Breast epithelium (tissue), 4 donors: ENCODE results near the gene FBXO30. TPM values are rescaled to one million over a fixed set of nuclear protein-coding genes. Genes with fewer than 3 reads are reported as not detected.
A peak's percentile ranks its signal among the peaks of the same experiment; 100 is the strongest.

Experiments
- DNase-seq, 2 donors: peaks; one replicate each; pipeline ENCODE4 v3.0.0-alpha.2; 2019; ENCODE audit warnings: low spot score in 2 of 2
- H3K27ac ChIP-seq, 2 donors: fragments of 200-600 bp; sonication (generic) in 1 of 2; one replicate each; pipeline ENCODE4 v1.5.1; 2016 to 2019; ENCODE audit warnings: mild to moderate bottlenecking in 1 of 2
- H3K27me3 ChIP-seq, 2 donors: fragments of 200-600 bp; sonication (generic) in 1 of 2; one replicate each; pipeline versions ENCODE4 v1.5.1 to v1.6.0; 2017 to 2019; ENCODE audit warnings: control low read depth in 1 of 2, mild to moderate bottlenecking in 1 of 2
- H3K36me3 ChIP-seq: fragments of 200-600 bp; one replicate; pipeline ENCODE4 v1.5.1; 2019
- H3K4me1 ChIP-seq, 2 donors: fragments of 200-600 bp; sonication (generic); one replicate each; pipeline ENCODE4 v1.5.1; 2016 to 2019; ENCODE audit warnings: control low read depth in 1 of 2
- H3K4me3 ChIP-seq, 3 donors: fragments of 200-600 bp; sonication (generic); 1 replicate in 2 of 3; 2 replicates in 1 of 3; pipeline ENCODE4 v1.5.1; 2016 to 2019; ENCODE audit warnings: mild to moderate bottlenecking in 3 of 3, moderate library complexity in 2 of 3
- H3K9me3 ChIP-seq, 2 donors: fragments of 200-600 bp; sonication (generic) in 1 of 2; one replicate each; pipeline ENCODE4 v1.5.1; 2016 to 2019; ENCODE audit warnings: control low read depth in 1 of 2
- POLR2A ChIP-seq: fragments of 450-650 bp; IDR thresholded peaks from one replicate; pipeline ENCODE4 v1.6.1; 2016; ENCODE audit warnings: antibody characterized with exemption, mild to moderate bottlenecking, moderate library complexity
- POLR2AphosphoS5 ChIP-seq, 3 donors: sonication (generic); formaldehyde crosslinking; IDR thresholded peaks; one replicate each; pipeline ENCODE4 v1.6.1; 2017; ENCODE audit warnings: antibody characterized with exemption in 3 of 3
- intact Hi-C: fragments of 100-400 bp; cut with DNase I; formaldehyde crosslinking; loops from one replicate; pipeline ENCODE4 v1.15.1; 2023; ENCODE audit warnings: low total_unique reads
- total RNA-seq, 3 donors: library from RNA; depleted of rRNA; stranded (reverse); fragments of >200 nt; gene quantifications; one replicate each; pipeline ENCODE4 v1.1.0, GENCODE V29; 2016
- TF ChIP-seq, protein P1 (sequence below), 3 donors: fragments of 450-650 bp; IDR thresholded peaks; one replicate each; pipeline ENCODE4 v1.5.1; 2016 to 2017; ENCODE audit warnings: antibody characterized with exemption in 3 of 3, mild to moderate bottlenecking in 3 of 3, moderate library complexity in 3 of 3

Gene FBXO30
- total RNA-seq, 3 donors from 2014 or later: 8.0 to 11.7 (median 8.2) TPM

DNA sequence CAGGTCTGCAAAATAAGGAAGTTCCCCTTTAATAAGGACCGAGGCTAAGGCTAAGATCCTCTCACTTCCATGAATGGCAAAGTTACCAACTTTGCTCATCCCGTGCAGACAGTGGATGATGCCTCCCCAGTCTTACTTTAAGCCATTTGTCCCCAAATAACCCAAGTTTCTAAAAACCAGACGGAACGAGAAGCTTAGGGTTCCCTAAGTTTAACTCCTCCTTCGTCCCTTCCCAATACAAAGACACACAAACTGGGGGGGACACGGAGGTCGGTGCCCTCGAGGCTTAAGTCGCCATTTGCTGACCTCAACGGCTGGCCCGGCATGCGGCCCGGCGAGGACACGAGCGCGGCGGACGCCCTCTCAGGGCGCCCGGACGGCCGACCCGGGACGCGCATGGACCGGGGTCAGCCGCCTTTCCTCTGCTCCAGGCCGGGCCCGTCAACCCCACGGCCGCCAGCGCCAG, 527 bp downstream of the FBXO30 start:
- Histone ChIP-seq H3K4me1 (peaks cover 0 to 5% of the 10 kb centered on the region in 2 donors), H3K27me3 (no peaks in the 10 kb centered on the region), H3K36me3 (no peaks in the 10 kb centered on the region), H3K27ac (peak overlapping the region; percentile 92 to 94), H3K9me3 (no peaks in the 10 kb centered on the region), H3K4me3 (peak overlapping the region; percentile 66 to 81 (median 80))
- intact Hi-C loops: no loop called here
- DNase-seq: no peak
- TF ChIP-seq POLR2AphosphoS5 (IDR thresholded peaks at IDR 0.05) (peak in 1 of 3 donors; percentile 23), POLR2A (no peak)
- TF ChIP-seq, protein P1, sequence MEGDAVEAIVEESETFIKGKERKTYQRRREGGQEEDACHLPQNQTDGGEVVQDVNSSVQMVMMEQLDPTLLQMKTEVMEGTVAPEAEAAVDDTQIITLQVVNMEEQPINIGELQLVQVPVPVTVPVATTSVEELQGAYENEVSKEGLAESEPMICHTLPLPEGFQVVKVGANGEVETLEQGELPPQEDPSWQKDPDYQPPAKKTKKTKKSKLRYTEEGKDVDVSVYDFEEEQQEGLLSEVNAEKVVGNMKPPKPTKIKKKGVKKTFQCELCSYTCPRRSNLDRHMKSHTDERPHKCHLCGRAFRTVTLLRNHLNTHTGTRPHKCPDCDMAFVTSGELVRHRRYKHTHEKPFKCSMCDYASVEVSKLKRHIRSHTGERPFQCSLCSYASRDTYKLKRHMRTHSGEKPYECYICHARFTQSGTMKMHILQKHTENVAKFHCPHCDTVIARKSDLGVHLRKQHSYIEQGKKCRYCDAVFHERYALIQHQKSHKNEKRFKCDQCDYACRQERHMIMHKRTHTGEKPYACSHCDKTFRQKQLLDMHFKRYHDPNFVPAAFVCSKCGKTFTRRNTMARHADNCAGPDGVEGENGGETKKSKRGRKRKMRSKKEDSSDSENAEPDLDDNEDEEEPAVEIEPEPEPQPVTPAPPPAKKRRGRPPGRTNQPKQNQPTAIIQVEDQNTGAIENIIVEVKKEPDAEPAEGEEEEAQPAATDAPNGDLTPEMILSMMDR (IDR thresholded peaks at IDR 0.05): no peak

GRCh38 chr6:145813285-145814034, 1.1 kb downstream of the FBXO30 start:
- Histone ChIP-seq H3K27me3 (no peaks in the 10 kb centered on the region), H3K4me3 (peak overlapping the region; percentile 66 to 81 (median 80)), H3K9me3 (no peaks in the 10 kb centered on the region), H3K27ac (peak overlapping the region; percentile 92 to 94), H3K36me3 (no peaks in the 10 kb centered on the region), H3K4me1 (peaks cover 0 to 5% of the 10 kb centered on the region in 2 donors)
- no peak for DNase-seq
- intact Hi-C loops: no loop called here
- no peak for TF ChIP-seq POLR2A
- TF ChIP-seq, protein P1 (IDR thresholded peaks at IDR 0.05): no peak
- no peak for TF ChIP-seq POLR2AphosphoS5 (IDR thresholded peaks at IDR 0.05)

GRCh38 chr6:145811741-145812140, 2.9 kb downstream of the FBXO30 start:
- H3K4me3 ChIP-seq: no peak overlapping the region
- intact Hi-C loops: no loop called here
- H3K4me1 ChIP-seq: peaks cover 0 to 5% of the 10 kb centered on the region in 2 donors

DNA sequence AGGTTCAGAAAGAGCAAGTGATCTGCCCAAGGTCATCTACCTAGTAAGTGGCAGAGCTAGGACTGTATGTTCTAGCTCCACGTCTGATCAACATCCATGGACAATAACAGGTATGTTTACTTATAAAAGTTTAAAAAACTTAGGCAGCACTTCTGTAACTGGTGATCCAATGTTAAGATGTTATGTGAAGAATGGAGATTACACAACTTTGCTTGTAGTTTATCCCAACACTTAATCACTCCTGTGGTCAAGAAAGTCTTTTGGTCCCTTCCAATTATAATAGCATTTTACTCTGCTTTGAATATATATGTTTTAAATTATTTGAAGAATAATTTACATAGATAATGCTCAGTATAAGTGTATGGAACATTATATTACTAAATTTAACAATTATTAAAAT, 4.8 kb downstream of the FBXO30 start:
- TF ChIP-seq POLR2AphosphoS5 (IDR thresholded peaks at IDR 0.05) (no peak), POLR2A (no peak)
- TF ChIP-seq, protein P1 (IDR thresholded peaks at IDR 0.05): no peak
- peaks cover 0 to 5% of the 10 kb centered on the region in 2 donors for H3K4me1 ChIP-seq
- intact Hi-C loops: no loop called here
- no peak overlapping the region for H3K27ac ChIP-seq
- no peak overlapping the region for H3K4me3 ChIP-seq
- H3K36me3 ChIP-seq: no peaks in the 10 kb centered on the region
- H3K27me3 ChIP-seq: no peaks in the 10 kb centered on the region
- DNase-seq: no peak
- H3K9me3 ChIP-seq: no peaks in the 10 kb centered on the region

More at GRCh38 chr6:145811741-145812140, 2.9 kb downstream of the FBXO30 start:
- no peak for TF ChIP-seq POLR2AphosphoS5 (IDR thresholded peaks at IDR 0.05)
- TF ChIP-seq, protein P1 (IDR thresholded peaks at IDR 0.05): no peak
- TF ChIP-seq POLR2A: no peak
- no peaks in the 10 kb centered on the region for H3K9me3 ChIP-seq
- DNase-seq: no peak
- H3K36me3 ChIP-seq: no peaks in the 10 kb centered on the region
- no peak overlapping the region for H3K27ac ChIP-seq
- H3K27me3 ChIP-seq: no peaks in the 10 kb centered on the region

DNA sequence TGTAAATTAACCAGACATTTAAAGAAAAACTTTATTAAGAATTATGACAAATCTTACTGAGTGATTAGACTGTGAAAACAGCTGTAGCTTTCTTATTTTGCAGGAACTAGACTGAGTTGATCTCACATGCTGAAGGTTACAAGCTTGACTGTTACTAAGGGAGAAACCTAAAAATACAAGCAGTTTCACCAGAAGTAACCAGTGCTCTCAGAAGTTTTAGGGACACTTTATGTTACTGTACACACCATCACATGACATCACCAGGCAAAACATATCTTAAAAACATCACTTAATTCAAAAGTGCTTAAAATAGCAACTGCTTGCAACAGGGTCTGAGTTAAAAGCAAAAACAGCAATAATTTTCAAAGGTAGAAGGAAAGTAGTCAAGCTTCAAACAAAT, 5.4 kb downstream of the FBXO30 start:
- Histone ChIP-seq H3K36me3 (no peaks in the 10 kb centered on the region), H3K27ac (no peak overlapping the region), H3K4me3 (no peak overlapping the region), H3K9me3 (no peaks in the 10 kb centered on the region), H3K27me3 (no peaks in the 10 kb centered on the region), H3K4me1 (peaks cover 0 to 5% of the 10 kb centered on the region in 2 donors)
- no peak for DNase-seq
- TF ChIP-seq POLR2A (no peak), POLR2AphosphoS5 (IDR thresholded peaks at IDR 0.05) (no peak)
- TF ChIP-seq, protein P1 (IDR thresholded peaks at IDR 0.05): no peak
- intact Hi-C loops: no loop called here
